HG03575 (cell line): ENCODE results near the gene TMEM183A.

Source experiments
- ATAC-seq: cut with Tn5 transposase; IDR thresholded peaks from one replicate; pipeline ENCODE4 v1.9.1; 2021; ENCODE audit not compliant: unreplicated experiment, insufficient number of reproducible peaks, low FRiP score; ENCODE audit errors: extremely low read depth

Gene TMEM183A

DNA sequence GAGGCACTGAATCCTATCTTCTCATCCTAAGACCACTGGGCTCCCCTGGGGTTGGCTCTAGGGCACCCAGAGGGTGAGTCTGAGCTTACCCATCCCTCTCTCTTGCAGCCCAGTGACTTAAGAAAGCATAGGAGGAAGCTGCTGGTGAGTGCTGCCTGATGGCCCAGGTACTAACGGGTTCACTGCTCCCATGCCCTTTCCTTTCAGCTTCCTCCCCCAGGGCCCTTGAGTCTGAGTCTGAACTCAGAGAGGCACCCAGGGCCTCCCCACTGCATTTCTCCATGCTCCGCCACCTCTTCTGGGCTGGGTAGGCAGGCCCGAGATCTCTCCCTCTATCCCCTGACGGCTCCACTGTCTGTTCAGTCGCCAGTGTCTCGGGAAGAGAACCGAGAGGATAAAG, 48.8 kb downstream of the TMEM183A start:
- no peak for ATAC-seq

GRCh38 chr1:203056516-203056915, 49.3 kb downstream of the TMEM183A start:
- no peak for ATAC-seq

DNA sequence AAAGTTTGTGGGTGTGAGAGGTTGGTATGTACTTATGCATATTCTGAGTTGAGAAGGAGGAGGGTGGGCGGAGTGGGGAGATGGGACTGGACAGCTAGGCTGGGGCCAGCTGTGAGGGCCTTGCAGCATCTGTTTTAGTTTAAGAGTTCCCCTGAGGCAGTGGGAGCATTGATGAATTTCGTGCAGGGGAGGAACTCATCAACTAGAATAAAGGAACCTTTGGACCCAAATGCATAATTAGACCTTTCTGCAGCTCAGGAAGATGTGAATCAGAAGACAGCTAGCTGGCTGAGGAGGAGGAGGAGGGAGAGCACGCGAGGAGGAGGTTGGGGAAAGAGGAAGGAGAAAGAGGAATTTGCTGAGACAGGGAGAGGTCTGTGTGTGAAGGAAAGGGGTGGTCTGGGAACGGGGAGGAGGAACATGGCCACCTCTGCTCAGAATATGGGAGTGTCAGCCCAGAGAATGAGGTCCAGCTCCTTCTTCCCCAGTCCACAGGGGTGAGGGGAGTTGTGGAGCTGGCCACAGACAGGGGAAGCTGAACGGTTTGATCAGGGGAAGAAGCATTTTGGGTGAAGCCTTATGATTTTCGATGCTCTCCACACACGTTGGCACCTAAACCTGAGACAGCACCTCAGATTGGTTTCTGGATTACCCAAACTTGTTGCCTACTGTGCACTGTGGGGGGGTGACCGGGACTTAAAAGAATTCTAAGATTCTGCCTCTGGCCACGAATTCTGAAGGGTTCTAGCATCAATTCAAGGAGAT, 50.9 kb downstream of the TMEM183A start:
- ATAC-seq: no peak

DNA sequence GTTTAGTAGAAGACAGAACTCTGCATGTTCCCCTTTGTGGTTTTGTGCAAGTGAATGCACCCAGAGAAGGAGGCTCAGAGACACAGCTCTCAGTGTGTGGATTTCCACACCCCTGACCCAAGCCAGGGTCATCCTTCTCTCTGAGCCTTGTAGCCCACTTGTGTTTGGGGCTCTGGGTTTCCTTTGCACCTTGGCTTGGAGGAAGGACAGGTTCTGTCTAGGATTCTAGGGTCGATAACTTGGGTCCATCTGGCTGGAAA, 51.4 kb downstream of the TMEM183A start:
- no peak for ATAC-seq

DNA sequence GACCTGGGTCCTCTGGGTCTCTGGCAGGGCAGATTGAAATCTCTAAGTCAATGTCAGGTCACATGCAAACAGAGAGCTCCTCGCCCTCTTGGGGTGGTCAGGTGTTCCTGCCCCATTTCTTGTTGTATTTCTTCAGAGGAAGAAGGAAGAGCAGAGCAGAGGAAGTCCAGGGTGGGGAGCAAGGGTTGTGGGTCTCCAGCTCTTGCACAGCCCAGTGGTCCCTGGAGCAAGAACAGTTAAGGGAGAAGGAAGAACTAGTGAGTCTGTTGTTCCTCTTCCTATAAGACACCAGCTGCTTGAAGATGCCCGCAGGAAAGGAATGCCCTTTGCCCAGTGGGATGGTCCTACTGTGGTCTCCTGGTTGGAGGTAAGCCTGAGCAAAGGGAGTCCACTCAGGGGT, 52.3 kb downstream of the TMEM183A start:
- ATAC-seq: no peak

GRCh38 chr1:203060115-203060514, 52.9 kb downstream of the TMEM183A start:
- ATAC-seq: no peak

DNA sequence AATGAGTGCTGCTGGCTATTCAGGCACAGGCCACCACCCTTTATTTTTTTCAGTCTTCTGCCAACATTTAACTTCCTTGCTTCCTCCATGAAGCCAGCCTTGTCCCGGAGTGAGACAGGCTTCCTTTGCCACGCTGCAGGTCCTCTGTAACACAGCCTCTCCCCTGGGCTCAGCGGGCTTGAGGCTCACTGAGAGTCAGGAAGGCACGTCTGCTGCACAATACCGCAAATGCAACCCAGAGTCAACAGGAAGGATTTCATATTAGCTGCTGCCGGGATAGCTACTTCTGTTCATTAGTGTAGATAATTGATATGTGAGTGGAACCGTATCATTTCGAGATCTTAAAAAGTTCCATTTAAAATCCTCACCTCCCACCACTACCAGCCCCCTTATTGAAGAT, 56.1 kb downstream of the TMEM183A start:
- ATAC-seq: no peak

DNA sequence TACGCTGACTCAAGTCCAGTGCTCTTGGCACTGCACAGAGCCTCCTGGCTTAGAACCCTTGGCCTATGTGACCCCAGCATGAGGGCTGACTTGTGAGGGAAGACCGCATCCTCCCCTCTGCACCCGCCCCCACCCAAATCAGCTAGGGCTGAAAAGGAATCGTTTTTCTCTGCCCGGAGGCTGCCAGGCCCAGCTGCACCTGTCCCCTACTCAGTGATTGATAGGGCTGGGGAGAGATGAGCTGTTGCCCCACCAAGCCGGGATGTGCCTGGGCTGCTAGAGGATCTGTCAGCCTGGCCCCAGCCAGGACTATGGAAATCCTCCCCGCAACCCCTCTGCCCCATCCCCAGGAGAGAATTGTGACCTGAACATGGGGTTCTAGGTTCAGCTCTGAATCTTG, 58.0 kb downstream of the TMEM183A start:
- ATAC-seq: no peak

GRCh38 chr1:203065986-203066385, 58.8 kb downstream of the TMEM183A start:
- no peak for ATAC-seq

GRCh38 chr1:203066965-203067364, 59.8 kb downstream of the TMEM183A start:
- no peak for ATAC-seq

DNA sequence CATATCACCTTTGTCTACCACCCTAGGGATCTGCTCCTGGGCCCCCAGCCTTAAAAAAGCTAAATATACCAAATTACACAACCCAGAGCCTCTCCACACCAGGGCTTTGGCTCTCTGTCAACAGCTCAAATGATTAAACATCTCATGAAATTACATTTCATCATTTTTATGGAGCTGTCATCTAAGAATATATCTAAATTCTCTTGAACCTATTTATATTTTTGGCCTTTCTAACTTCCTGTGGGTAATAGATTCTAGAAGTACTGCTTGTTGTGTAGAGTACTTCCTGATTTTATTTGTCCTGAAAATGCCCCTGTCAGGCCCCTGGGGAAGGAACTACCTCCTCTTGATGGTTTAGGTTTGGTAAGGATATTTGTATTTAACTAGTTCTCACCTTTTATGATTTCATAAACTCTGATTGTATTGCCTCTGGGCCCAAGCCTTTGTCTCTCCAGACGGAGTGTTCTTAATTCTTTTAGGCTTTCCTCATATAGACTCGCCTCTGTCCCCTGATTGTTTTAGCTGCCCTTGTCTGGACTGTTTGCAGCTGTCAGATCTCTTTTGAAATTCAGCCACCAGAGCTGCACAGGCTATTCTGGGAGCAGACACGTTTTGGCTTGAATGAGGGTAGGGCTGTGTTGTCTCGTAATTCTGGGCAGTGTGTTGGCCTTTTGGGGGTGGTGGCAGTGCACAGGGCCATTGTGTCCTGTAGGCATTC, 62.0 kb downstream of the TMEM183A start:
- no peak for ATAC-seq

GRCh38 chr1:203072002-203072602, 64.9 kb downstream of the TMEM183A start:
- ATAC-seq: no peak

- no peak for ATAC-seq
Measured at GRCh38 chr1:203072911-203073310, 65.7 kb downstream of the TMEM183A start.

- no peak for ATAC-seq
Measured at GRCh38 chr1:203073469-203073868, 66.3 kb downstream of the TMEM183A start.
